B cell (primary cell): Measurements from ENCODE around the gene XRCC4. TPM values are rescaled to one million over a fixed set of nuclear protein-coding genes. Genes with fewer than 3 reads are reported as not detected.

ENCODE experiments used
- ATAC-seq: fragments of 200-7000 bp; cut with Tn5 transposase; one replicate; pipeline ENCODE4 v1.10.0; 2021; ENCODE audit warnings: low read depth, mild to moderate bottlenecking, moderate number of reproducible peaks, moderate library complexity
- CTCF ChIA-PET: fragments of 350-600 bp; sonication (Branson Sonifier 250); formaldehyde crosslinking; loops from one replicate; lab custom pipeline; 2021; ENCODE audit warnings: antibody characterized with exemption, inconsistent platforms; lab: Charles Lee
- POLR2A ChIA-PET: fragments of 350-600 bp; sonication (Branson Sonifier 250); formaldehyde crosslinking; loops from one replicate; lab custom pipeline; 2021; ENCODE audit warnings: antibody characterized with exemption; lab: Charles Lee
- DNase-seq: peaks from one replicate; pipeline ENCODE4 v3.0.0; 2013
- H2AFZ ChIP-seq: 2 replicates; pipeline ENCODE4 v1.6.1; 2012; ENCODE audit warnings: mild to moderate bottlenecking, low read depth, low read length; ENCODE audit not compliant: insufficient read depth, poor library complexity, severe bottlenecking
- H3K27ac ChIP-seq, 2 donors: 1 replicate in 1 of 2; 2 replicates in 1 of 2; pipeline ENCODE4 v1.5.1; 2012 to 2013; ENCODE audit warnings: low read length in 2 of 2, mild to moderate bottlenecking in 2 of 2, moderate library complexity in 1 of 2
- H3K27me3 ChIP-seq, 4 experiments: fragments of 200-600 bp in 1 of 4; sonication (generic) in 1 of 4; replicated peaks in 1 of 4; 1 replicate in 2 of 4; 2 replicates in 2 of 4; pipeline versions ENCODE4 v1.6.1 to v1.7.0; 2013 to 2016; ENCODE audit warnings: low read length in 3 of 4, mild to moderate bottlenecking in 2 of 4, mixed read lengths in 1 of 4, moderate library complexity in 1 of 4; ENCODE audit not compliant: insufficient read depth in 4 of 4, control insufficient read depth in 3 of 4; ENCODE audit errors: control extremely low read depth in 1 of 4
- H3K36me3 ChIP-seq, 2 experiments: replicated peaks in 1 of 2; 1 replicate in 1 of 2; 2 replicates in 1 of 2; pipeline versions ENCODE4 v1.6.1 to v1.7.1; 2013; ENCODE audit warnings: low read length in 1 of 2; ENCODE audit not compliant: insufficient read depth in 2 of 2, control insufficient read depth in 1 of 2; ENCODE audit errors: control extremely low read depth in 1 of 2, extremely low read depth in 1 of 2
- H3K4me1 ChIP-seq, 2 donors: fragments of 200-600 bp in 1 of 2; sonication (generic) in 1 of 2; 1 replicate in 1 of 2; 2 replicates in 1 of 2; pipeline versions ENCODE4 v1.5.1 to v1.6.1; 2013 to 2017; ENCODE audit warnings: low read length in 2 of 2; ENCODE audit not compliant: control insufficient read depth in 2 of 2, insufficient read depth in 2 of 2
- H3K4me2 ChIP-seq: replicated peaks from 2 replicates; pipeline ENCODE3; 2012; ENCODE audit warnings: mild to moderate bottlenecking, low read depth, low read length; ENCODE audit not compliant: poor library complexity, severe bottlenecking
- H3K4me3 ChIP-seq, 5 experiments: fragments of 200-600 bp in 1 of 5; sonication (generic) in 1 of 5; 1 replicate in 3 of 5; 2 replicates in 2 of 5; pipeline versions ENCODE4 v1.5.1 to v1.7.0; 2011 to 2016; ENCODE audit warnings: low read length in 4 of 5, mild to moderate bottlenecking in 4 of 5, low read depth in 2 of 5, control low read depth in 1 of 5, moderate library complexity in 1 of 5; ENCODE audit not compliant: insufficient read depth in 1 of 5; ENCODE audit errors: control extremely low read depth in 1 of 5, extremely low read depth in 1 of 5
- H3K79me2 ChIP-seq: fragments of 200-600 bp; sonication (generic); one replicate; pipeline ENCODE4 v1.6.0; 2016; ENCODE audit warnings: low read length; ENCODE audit not compliant: control insufficient read depth, insufficient read depth
- H3K9ac ChIP-seq: fragments of 200-600 bp; sonication (generic); 2 replicates; pipeline ENCODE4 v1.6.1; 2017; ENCODE audit warnings: mild to moderate bottlenecking, low read length, moderate library complexity
- H3K9me3 ChIP-seq, 3 donors: one replicate each; pipeline versions ENCODE4 v1.6.1 to v1.7.1; 2013; ENCODE audit warnings: low read length in 2 of 3; ENCODE audit not compliant: control insufficient read depth in 2 of 3, insufficient read depth in 1 of 3; ENCODE audit errors: control extremely low read depth in 1 of 3
- H4K20me1 ChIP-seq: 2 replicates; pipeline ENCODE4 v1.6.0; 2012; ENCODE audit warnings: mild to moderate bottlenecking, low read length; ENCODE audit not compliant: insufficient read depth, control insufficient read depth, poor library complexity, severe bottlenecking
- H3K27ac Mint-ChIP-seq: one replicate; pipeline ENCODE4 v1.8.0; 2021; ENCODE audit warnings: mixed read lengths
- H3K27me3 Mint-ChIP-seq: one replicate; pipeline ENCODE4 v1.8.0; 2021; ENCODE audit warnings: mixed read lengths
- H3K4me1 Mint-ChIP-seq: one replicate; pipeline ENCODE4 v1.8.0; 2021; ENCODE audit warnings: mixed read lengths
- H3K4me3 Mint-ChIP-seq: one replicate; pipeline ENCODE4 v1.8.0; 2021; ENCODE audit warnings: mixed read lengths
- H3K9me3 Mint-ChIP-seq: one replicate; pipeline ENCODE4 v1.8.0; 2022; ENCODE audit warnings: mixed read lengths; ENCODE audit not compliant: insufficient read depth
- CTCF ChIP-seq: fragments of 200-600 bp; IDR thresholded peaks from one replicate; pipeline ENCODE4 v1.8.0; 2022; ENCODE audit warnings: antibody characterized with exemption, mild to moderate bottlenecking
- EZH2 ChIP-seq: IDR thresholded peaks from 2 replicates; pipeline ENCODE4 v1.6.1; 2012; ENCODE audit warnings: borderline replicate concordance, low read depth, mild to moderate bottlenecking, moderate library complexity, low read length; ENCODE audit not compliant: insufficient read depth, poor library complexity, severe bottlenecking
- WGBS: methylation state at CpG from one replicate; pipeline ENCODE4 v1.1.5; 2013; ENCODE audit warnings: missing lambda C conversion rate; ENCODE audit not compliant: insufficient coverage; 5-methylcytosine and 5-hydroxymethylcytosine counted together
- intact Hi-C: fragments of 100-400 bp; cut with micrococcal nuclease; formaldehyde crosslinking; loops from one replicate; pipeline ENCODE4 v1.10.0; 2022
- polyA plus RNA-seq: library from polyadenylated mRNA; depleted of rRNA; stranded (reverse); fragments of >200 nt; gene quantifications from 2 replicates; pipeline ENCODE4 v1.2.3, GENCODE V29; 2012
- total RNA-seq, 2 donors: library from RNA; stranded (reverse); fragments of 120-200 nt in 1 of 2; gene quantifications; 1 replicate in 1 of 2; 2 replicates in 1 of 2; pipeline versions ENCODE4 v1.2.3 to v1.2.4, GENCODE V29; 2013 to 2022

XRCC4 gene
- total and polyA plus RNA-seq, 2 donors (not counting 1 experiment from before 2014, with no cell fraction given), result 1.3 to 7.7 TPM

GRCh38 chr5:83362526-83362925 is 285.2 kb downstream of the XRCC4 start:
- no peak overlapping the region for H2AFZ ChIP-seq
- H3K27ac Mint-ChIP-seq, result no peak overlapping the region
- H3K4me1 ChIP-seq, result no peaks in the 10 kb centered on the region
- intact Hi-C loops, result no loop called here
- ChIA-PET CTCF (no interaction called here), POLR2A (no interaction called here)
- no peak overlapping the region for H3K27ac ChIP-seq
- ATAC-seq (no peak), DNase-seq (no peak)
- TF ChIP-seq EZH2 (no peak), CTCF (no peak)
- H4K20me1 ChIP-seq, result no peaks in the 10 kb centered on the region
- WGBS, result no CpG with 5 or more reads among the region's 1 CpG
- H3K27me3 Mint-ChIP-seq, result no peaks in the 10 kb centered on the region
- H3K4me3 ChIP-seq, result no peak overlapping the region
- H3K27me3 ChIP-seq, result no peaks in the 10 kb centered on the region
- H3K4me1 Mint-ChIP-seq, result peaks cover 4% of the 10 kb centered on the region
- H3K36me3 ChIP-seq, result no peaks in the 10 kb centered on the region
- no peak overlapping the region for H3K4me2 ChIP-seq
- H3K79me2 ChIP-seq, result no peaks in the 10 kb centered on the region
- H3K9me3 Mint-ChIP-seq, result no peaks in the 10 kb centered on the region
- H3K9me3 ChIP-seq, result no peaks in the 10 kb centered on the region
- H3K4me3 Mint-ChIP-seq, result no peak overlapping the region
- H3K9ac ChIP-seq, result no peak overlapping the region

- intact Hi-C loops, result no loop called here
- no peaks in the 10 kb centered on the region for H3K9me3 ChIP-seq
- TF ChIP-seq EZH2 (no peak), CTCF (no peak)
- no peaks in the 10 kb centered on the region for H3K36me3 ChIP-seq
- no peaks in the 10 kb centered on the region for H3K27me3 ChIP-seq
- POLR2A ChIA-PET, result no interaction called here
- no peak overlapping the region for H3K4me3 ChIP-seq
- no peak overlapping the region for H3K4me2 ChIP-seq
- H3K4me1 Mint-ChIP-seq, result peaks cover 4% of the 10 kb centered on the region
- H3K4me3 Mint-ChIP-seq, result no peak overlapping the region
- no peak overlapping the region for H3K27ac ChIP-seq
- H2AFZ ChIP-seq, result no peak overlapping the region
- H3K27me3 Mint-ChIP-seq, result no peaks in the 10 kb centered on the region
- CTCF ChIA-PET, result no interaction called here
- H3K27ac Mint-ChIP-seq, result no peak overlapping the region
- no peak for DNase-seq
- 75% methylated on average over 3 of the region's 7 CpGs for WGBS
- no peaks in the 10 kb centered on the region for H3K4me1 ChIP-seq
- ATAC-seq, result no peak
- H3K79me2 ChIP-seq, result no peaks in the 10 kb centered on the region
- no peaks in the 10 kb centered on the region for H3K9me3 Mint-ChIP-seq
- no peaks in the 10 kb centered on the region for H4K20me1 ChIP-seq
- no peak overlapping the region for H3K9ac ChIP-seq
Observed at GRCh38 chr5:83363111-83363885, 286.0 kb downstream of the XRCC4 start.
